Measurements from ENCODE around the gene CIC.

Gene CIC

GRCh38 chr19:42244347-42245220, 24.5 kb upstream of the CIC start:
- peak; percentile 90 for DNase-seq

- no peak for DNase-seq
Measured at GRCh38 chr19:42245231-42245630, 23.8 kb upstream of the CIC start.

GRCh38 chr19:42246143-42246921, 22.7 kb upstream of the CIC start:
- peak; percentile 14 for DNase-seq

GRCh38 chr19:42246922-42247639, 22.0 kb upstream of the CIC start:
- no peak for DNase-seq

- no peak for DNase-seq
Measured at GRCh38 chr19:42247640-42248199, 21.3 kb upstream of the CIC start.

GRCh38 chr19:42248270-42249148, 20.5 kb upstream of the CIC start:
- DNase-seq = no peak

- no peak for DNase-seq
Measured at GRCh38 chr19:42249149-42249750, 19.8 kb upstream of the CIC start.

- DNase-seq = no peak
Measured at GRCh38 chr19:42249769-42250168, 19.3 kb upstream of the CIC start.

- DNase-seq = no peak
Measured at GRCh38 chr19:42250183-42250665, 18.8 kb upstream of the CIC start.

GRCh38 chr19:42250666-42251531, 18.2 kb upstream of the CIC start:
- no peak for DNase-seq

- DNase-seq = no peak
Measured at GRCh38 chr19:42251572-42252358, 17.3 kb upstream of the CIC start.

GRCh38 chr19:42252365-42253244, 16.4 kb upstream of the CIC start:
- no peak for DNase-seq

GRCh38 chr19:42253245-42254088, 15.6 kb upstream of the CIC start:
- no peak for DNase-seq

GRCh38 chr19:42254089-42254849, 14.8 kb upstream of the CIC start:
- DNase-seq = no peak

- DNase-seq = peak; percentile 83
Measured at GRCh38 chr19:42254850-42255765, 13.9 kb upstream of the CIC start, which contains the start of gene ERF. TSS of gene ERF (minus strand) at chr19:42255128. CDS start at chr19:42254999, 129 bp downstream.
